GM12878 (cell line): Measurements from ENCODE around the gene ARL17B. TPM values are rescaled to one million over a fixed set of nuclear protein-coding genes. Genes with fewer than 3 reads are reported as not detected.
"Not testable (repeated sequence)": the region's sequence is repeated elsewhere in the genome, so short reads cannot be mapped to it uniquely, and the experiment has no call there.

ENCODE experiments used
- ATAC-seq: fragments of 200-7000 bp; cut with Tn5 transposase; 3 replicates; pipeline ENCODE4 v1.9.1; 2020; ENCODE audit warnings: mild to moderate bottlenecking, moderate library complexity
- BruUV-seq: library from RNA; stranded (reverse); fragments of 400-500 nt; replicated peaks from 2 replicates; lab custom pipeline; 2021; lab: Mats Ljungman, UMichigan
- CTCF ChIA-PET: fragments of 300-600 bp; sonication (Branson Sonifier 250); formaldehyde crosslinking; extraction: SDS; loops from one replicate; lab custom pipeline; 2021; ENCODE audit warnings: inconsistent platforms; lab: Yijun Ruan, JAX
- POLR2A ChIA-PET: fragments of 350-600 bp; formaldehyde crosslinking; extraction: SDS; loops from one replicate; lab custom pipeline; 2021; ENCODE audit warnings: inconsistent platforms; lab: Charles Lee
- RAD21 ChIA-PET: fragments of 300-600 bp; sonication (Branson Sonifier 250); formaldehyde crosslinking; loops from one replicate; lab custom pipeline; 2023; ENCODE audit warnings: antibody characterized with exemption; ENCODE audit not compliant: unreplicated experiment; lab: Charles Lee
- SMC1A ChIA-PET: fragments of 300-600 bp; sonication (Branson Sonifier 250); formaldehyde crosslinking; loops from one replicate; lab custom pipeline; 2023; ENCODE audit not compliant: unreplicated experiment, uncharacterized antibody; lab: Charles Lee
- DNase-seq: peaks from one replicate; pipeline ENCODE4 v3.0.0-alpha.2; 2011; ENCODE audit warnings: low read depth, low spot score
- FAIRE-seq: peaks from 3 replicates; lab custom pipeline; 2011; peaks lifted over from hg19 to GRCh38; lab: Jason Lieb, UNC
- H2AFZ ChIP-seq: 2 replicates; pipeline ENCODE4 v1.6.0; 2011; ENCODE audit warnings: low read depth, low read length, control low read depth; ENCODE audit not compliant: control insufficient read depth
- H3K27ac ChIP-seq: 2 replicates; pipeline ENCODE4 v1.5.1; 2011; ENCODE audit warnings: control low read depth; ENCODE audit not compliant: control insufficient read depth, insufficient read depth
- H3K27me3 ChIP-seq, 2 experiments: replicated peaks in 1 of 2; 2 replicates each; pipeline versions ENCODE4 v1.6.0 to v1.6.1; 2011; ENCODE audit warnings: low read length in 1 of 2; ENCODE audit not compliant: control insufficient read depth in 2 of 2, insufficient read depth in 2 of 2
- H3K36me3 ChIP-seq, 2 experiments: 2 replicates each; pipeline ENCODE4 v1.5.1; 2011; ENCODE audit warnings: low read length in 1 of 2; ENCODE audit not compliant: control insufficient read depth in 2 of 2, insufficient read depth in 2 of 2
- H3K4me1 ChIP-seq: 2 replicates; pipeline ENCODE4 v1.6.1; 2011; ENCODE audit warnings: mild to moderate bottlenecking, low read length, moderate library complexity, mixed read lengths; ENCODE audit not compliant: control insufficient read depth, insufficient read depth
- H3K4me2 ChIP-seq: 2 replicates; pipeline ENCODE4 v1.6.0; 2011; ENCODE audit warnings: control low read depth; ENCODE audit not compliant: control insufficient read depth, insufficient read depth
- H3K4me3 ChIP-seq: fragments of 200-600 bp; sonication (generic); 2 replicates; pipeline ENCODE4 v1.5.1; 2016
- H3K79me2 ChIP-seq: 2 replicates; pipeline ENCODE4 v1.6.0; 2011; ENCODE audit warnings: low read length; ENCODE audit not compliant: control insufficient read depth, insufficient read depth
- H3K9ac ChIP-seq: 2 replicates; pipeline ENCODE4 v1.8.0; 2011; ENCODE audit warnings: low read length, control low read depth, mixed read lengths; ENCODE audit not compliant: control insufficient read depth, insufficient read depth
- H3K9me3 ChIP-seq: replicated peaks from 3 replicates; pipeline ENCODE4 v1.5.1; 2011; ENCODE audit warnings: mild to moderate bottlenecking, low read length; ENCODE audit not compliant: control insufficient read depth, insufficient read depth
- H4K20me1 ChIP-seq: 2 replicates; pipeline ENCODE4 v1.6.0; 2011; ENCODE audit not compliant: control insufficient read depth, insufficient read depth
- CREM ChIP-seq: IDR thresholded peaks from 2 replicates; pipeline ENCODE4 v1.6.1; 2014; ENCODE audit warnings: antibody characterized with exemption, low read depth
- GATAD2B ChIP-seq: fragments of 450-650 bp; conservative IDR thresholded peaks from 2 replicates; pipeline ENCODE4 v1.6.1; 2017; ENCODE audit warnings: low read depth, mild to moderate bottlenecking, moderate library complexity
- HDGF ChIP-seq: fragments of 450-650 bp; IDR thresholded peaks from 2 replicates; pipeline ENCODE4 v1.6.1; 2016; ENCODE audit warnings: antibody characterized with exemption
- MLLT1 ChIP-seq: fragments of 450-650 bp; IDR thresholded peaks from 2 replicates; pipeline ENCODE4 v1.6.1; 2016; ENCODE audit warnings: mild to moderate bottlenecking
- NBN ChIP-seq: fragments of 450-650 bp; IDR thresholded peaks from 2 replicates; pipeline ENCODE4 v1.6.1; 2016
- SMARCA5 ChIP-seq: fragments of 450-650 bp; IDR thresholded peaks from 2 replicates; pipeline ENCODE4 v1.6.1; 2017; ENCODE audit warnings: mild to moderate bottlenecking
- WGBS: methylation state at CpG from one replicate; pipeline ENCODE4 v1.1.6; 2016; ENCODE audit warnings: low lambda C conversion rate; ENCODE audit not compliant: insufficient replicate concordance, insufficient coverage; ENCODE audit errors: missing lambda C conversion rate; 5-methylcytosine and 5-hydroxymethylcytosine counted together
- in situ Hi-C: fragments of 300-500 bp; cut with MboI; formaldehyde crosslinking; loops from 9 replicates; pipeline ENCODE4 v1.14.3; 2018; ENCODE audit warnings: mixed read lengths
- intact Hi-C: fragments of 100-400 bp; cut with micrococcal nuclease; formaldehyde crosslinking; loops from one replicate; pipeline ENCODE4 v1.14.2; 2022; ENCODE audit not compliant: unreplicated experiment
- polyA plus RNA-seq, 11 experiments: library from polyadenylated mRNA; depleted of rRNA in 4 of 11; unstranded in 6 of 11; stranded (reverse) in 5 of 11; fragments of >200 nt; fragmentation: Nextera tagmentation in 4 of 11; fragmentation: Illumina TruSeq in 1 of 11; extraction: Ambion mirVana in 4 of 11; extraction: Trizol in 1 of 11; gene quantifications; 1 replicate in 1 of 11; 2 replicates in 10 of 11; pipeline versions ENCODE4 v1.2.1 to v1.2.3, GENCODE V29; 2011 to 2016; ENCODE audit warnings: inconsistent platforms in 2 of 11, missing spikeins in 2 of 11, low read depth in 1 of 11
- total RNA-seq, 4 experiments: library from RNA; depleted of rRNA in 3 of 4; stranded (reverse); fragments of >200 nt in 3 of 4; fragmentation: Illumina TruSeq in 1 of 4; extraction: Trizol in 1 of 4; gene quantifications; 2 replicates each; pipeline versions ENCODE4 v1.2.1 to v1.2.3, GENCODE V29; 2013 to 2021

The ARL17B gene
- total and polyA plus RNA-seq, 10 of the 15 experiments (the other 5 are each of a cell fraction or from before 2014, with no cell fraction given) = 6.0 to 25.1 (median 14.2) TPM

- CTCF ChIA-PET, BruUV-seq, FAIRE-seq, H4K20me1 ChIP-seq, H3K4me2 ChIP-seq, RAD21 ChIA-PET, SMC1A ChIA-PET, H3K36me3 ChIP-seq, H3K9me3 ChIP-seq, H3K79me2 ChIP-seq, in situ Hi-C loops, H3K9ac ChIP-seq, H3K4me3 ChIP-seq, intact Hi-C loops, H2AFZ ChIP-seq, H3K27ac ChIP-seq, ATAC-seq, H3K27me3 ChIP-seq, POLR2A ChIA-PET, DNase-seq: not testable (repeated sequence)
- WGBS = no CpG with 5 or more reads among the region's 16 CpGs
- H3K4me1 ChIP-seq = peaks cover 13% of the 10 kb centered on the region
Measured at GRCh38 chr17:46294831-46295230, 66.7 kb downstream of the ARL17B start, which contains the start of gene LRRC37A. Gene LRRC37A (plus strand): TSS chr17:46295131. CDS start chr17:46295134, 3 bp downstream.

- ATAC-seq, H3K79me2 ChIP-seq, intact Hi-C loops, H4K20me1 ChIP-seq, H3K36me3 ChIP-seq, POLR2A ChIA-PET, H3K9me3 ChIP-seq, FAIRE-seq, SMC1A ChIA-PET, in situ Hi-C loops, DNase-seq, BruUV-seq, H3K27me3 ChIP-seq: not testable (repeated sequence)
- WGBS = 59% methylated on average over 7 of the region's 8 CpGs
- TF ChIP-seq SMARCA5 (0 out of 2 replicates have a peak, but pooled peaks have one; percentile 27), MLLT1 (peak; percentile 93; the same call in 1 of the 2 replicates), GATAD2B (0 out of 2 replicates have a peak, but pooled peaks have one; percentile 0), NBN (0 out of 2 replicates have a peak, but pooled peaks have one; percentile 30), CREM (0 out of 2 replicates have a peak, but pooled peaks have one; percentile 3), HDGF (peak; percentile 77)
- Histone ChIP-seq H3K4me2 (peak overlapping the region; percentile 91), H3K27ac (peak overlapping the region; percentile 92), H3K9ac (peak overlapping the region; percentile 44), H2AFZ (peak overlapping the region; percentile 67; the same call in 1 of the 2 replicates), H3K4me3 (peak overlapping the region; percentile 48; the same call in 1 of the 2 replicates), H3K4me1 (peaks cover 15% of the 10 kb centered on the region)
- ChIA-PET CTCF (interaction anchor here (6.3 kb wide), 1 partner anchor 23 kb away, joined by 64 read pairs; no protein-coding TSS in a partner anchor), RAD21 (interaction anchor here (1.6 kb wide), 1 partner anchor 99 kb away, joined by 5 read pairs; the partner anchor contains the start of gene KANSL1)
Measured at GRCh38 chr17:46291618-46292017, 69.9 kb downstream of the ARL17B start.
